Measurements from ENCODE around the gene ZNF521.

- TF ChIP-seq CTCF (conservative IDR thresholded peaks at IDR 0.05; ENCODE audit: low read depth in 2 of 2) (no peak), EZH2phosphoT487 (IDR thresholded peaks at IDR 0.05; ENCODE audit: unreplicated experiment) (no peak), REST (IDR thresholded peaks at IDR 0.05; ENCODE audit: unreplicated experiment) (no peak), ETS1 (IDR thresholded peaks at IDR 0.05) (no peak), EZH2 (IDR thresholded peaks at IDR 0.05; ENCODE audit: low read depth, unreplicated experiment) (no peak), CREB1 (CRISPR knock-in tag; IDR thresholded peaks at IDR 0.05; ENCODE audit: low read depth) (no peak), STAT1 (IDR thresholded peaks at IDR 0.05; ENCODE audit: unreplicated experiment) (no peak), JUNB (IDR thresholded peaks at IDR 0.05; ENCODE audit: unreplicated experiment) (no peak), ZNF331 (CRISPR knock-in tag; IDR thresholded peaks at IDR 0.05; ENCODE audit: low read depth) (no peak), POLR2AphosphoS5 (IDR thresholded peaks at IDR 0.05; ENCODE audit: low read depth) (no peak)
Observed at GRCh38 chr18:25291150-25291549, 60.8 kb downstream of the ZNF521 start.

Measured in GM23338 (cell line).